ENCODE measurements around the gene TM4SF18. TPM values are rescaled to one million over a fixed set of nuclear protein-coding genes. Genes with fewer than 3 reads are reported as not detected.

Gene TM4SF18
- total and polyA plus RNA-seq, 9 donors, result 10.0 to 18.7 (median 13.5) TPM

GRCh38 chr3:149330609-149331331 lies 2.7 kb downstream of the TM4SF18 start:
- Histone ChIP-seq H3K27ac (ENCODE audit: low read length) (no peak overlapping the region), H3K9me3 (replicated peaks; ENCODE audit: control insufficient read depth, low read depth, low read length) (no peaks in the 10 kb centered on the region), H3K36me3 (ENCODE audit: control insufficient read depth, insufficient read depth, low read length) (no peaks in the 10 kb centered on the region), H3K27me3 (ENCODE audit: control insufficient read depth, insufficient read depth, low read length) (no peaks in the 10 kb centered on the region), H3K4me1 (ENCODE audit: control insufficient read depth, insufficient read depth, low read length) (no peaks in the 10 kb centered on the region), H3K4me3 (ENCODE audit: low read length) (no peak overlapping the region)
- WGBS (ENCODE audit: insufficient coverage), result no CpG with 5 or more reads among the region's 2 CpGs
- no peak for DNase-seq

- no peaks in the 10 kb centered on the region for H3K36me3 ChIP-seq (ENCODE audit: control insufficient read depth, insufficient read depth, low read length)
- H3K4me1 ChIP-seq (ENCODE audit: control insufficient read depth, insufficient read depth, low read length), result no peaks in the 10 kb centered on the region
- no peak overlapping the region for H3K27ac ChIP-seq (ENCODE audit: low read length)
- DNase-seq, result no peak
- no peak overlapping the region for H3K4me3 ChIP-seq (ENCODE audit: low read length)
- H3K27me3 ChIP-seq (ENCODE audit: control insufficient read depth, insufficient read depth, low read length), result no peaks in the 10 kb centered on the region
- no peaks in the 10 kb centered on the region for H3K9me3 ChIP-seq (replicated peaks; ENCODE audit: control insufficient read depth, low read depth, low read length)
- 83% methylated on average over 2 of the region's 2 CpGs for WGBS (ENCODE audit: insufficient coverage)
Measured at GRCh38 chr3:149327156-149327555, 6.3 kb downstream of the TM4SF18 start.

DNA sequence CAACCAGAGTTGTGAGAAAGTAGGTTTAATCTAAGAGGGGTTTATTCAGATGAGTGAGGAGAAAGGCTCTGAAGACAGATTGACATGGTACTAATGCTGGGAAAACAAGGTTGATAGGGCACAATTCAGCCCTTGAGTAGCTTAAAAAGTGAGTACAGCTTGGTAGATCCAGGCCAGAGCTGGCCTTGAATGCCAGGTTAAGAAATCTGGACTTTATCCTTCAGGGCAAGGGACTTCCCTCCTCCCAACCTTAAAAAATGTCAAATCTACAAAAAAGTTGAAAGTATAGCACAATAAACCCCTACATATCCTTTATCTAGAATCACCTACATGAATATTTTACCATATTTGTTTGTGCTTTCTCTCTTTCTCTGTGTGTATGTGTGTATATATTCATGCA lies 7.9 kb downstream of the TM4SF18 start:
- no peaks in the 10 kb centered on the region for H3K27me3 ChIP-seq (ENCODE audit: control insufficient read depth, insufficient read depth, low read length)
- no peak for DNase-seq
- no peak overlapping the region for H3K27ac ChIP-seq (ENCODE audit: low read length)
- no peaks in the 10 kb centered on the region for H3K36me3 ChIP-seq (ENCODE audit: control insufficient read depth, insufficient read depth, low read length)
- no peak overlapping the region for H3K4me3 ChIP-seq (ENCODE audit: low read length)
- no peaks in the 10 kb centered on the region for H3K4me1 ChIP-seq (ENCODE audit: control insufficient read depth, insufficient read depth, low read length)
- no peaks in the 10 kb centered on the region for H3K9me3 ChIP-seq (replicated peaks; ENCODE audit: control insufficient read depth, low read depth, low read length)

- Histone ChIP-seq H3K36me3 (ENCODE audit: control insufficient read depth, insufficient read depth, low read length) (no peaks in the 10 kb centered on the region), H3K27me3 (ENCODE audit: control insufficient read depth, insufficient read depth, low read length) (no peaks in the 10 kb centered on the region), H3K9me3 (replicated peaks; ENCODE audit: control insufficient read depth, low read depth, low read length) (no peaks in the 10 kb centered on the region), H3K4me1 (ENCODE audit: control insufficient read depth, insufficient read depth, low read length) (no peaks in the 10 kb centered on the region), H3K27ac (ENCODE audit: low read length) (no peak overlapping the region), H3K4me3 (ENCODE audit: low read length) (no peak overlapping the region)
- DNase-seq, result no peak
Measured at GRCh38 chr3:149324332-149324731, 9.1 kb downstream of the TM4SF18 start.

DNA sequence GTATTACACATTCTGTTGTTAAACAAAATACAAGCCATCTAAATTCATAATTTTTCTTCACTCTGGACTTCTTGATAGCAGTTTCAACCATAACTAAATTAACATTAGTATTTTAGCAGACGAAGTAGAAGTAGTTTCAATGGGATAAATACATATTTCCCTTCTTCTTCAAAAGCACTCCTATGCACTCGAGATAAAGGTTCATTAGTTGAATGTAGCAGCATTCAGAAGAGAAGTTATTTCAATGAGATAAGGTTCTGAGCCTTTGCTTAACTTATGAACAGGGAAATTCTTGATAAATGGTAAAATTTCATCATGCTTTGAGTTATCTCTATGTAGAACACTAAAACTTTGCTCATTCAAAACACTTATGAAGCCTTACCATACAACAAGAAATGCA lies 11.8 kb downstream of the TM4SF18 start:
- no peaks in the 10 kb centered on the region for H3K27me3 ChIP-seq (ENCODE audit: control insufficient read depth, insufficient read depth, low read length)
- no peaks in the 10 kb centered on the region for H3K9me3 ChIP-seq (replicated peaks; ENCODE audit: control insufficient read depth, low read depth, low read length)
- WGBS (ENCODE audit: insufficient coverage), result no CpG with 5 or more reads among the region's 2 CpGs
- no peaks in the 10 kb centered on the region for H3K36me3 ChIP-seq (ENCODE audit: control insufficient read depth, insufficient read depth, low read length)
- H3K4me1 ChIP-seq (ENCODE audit: control insufficient read depth, insufficient read depth, low read length), result no peaks in the 10 kb centered on the region
- H3K4me3 ChIP-seq (ENCODE audit: low read length), result no peak overlapping the region
- no peak for DNase-seq
- no peak overlapping the region for H3K27ac ChIP-seq (ENCODE audit: low read length)

DNA sequence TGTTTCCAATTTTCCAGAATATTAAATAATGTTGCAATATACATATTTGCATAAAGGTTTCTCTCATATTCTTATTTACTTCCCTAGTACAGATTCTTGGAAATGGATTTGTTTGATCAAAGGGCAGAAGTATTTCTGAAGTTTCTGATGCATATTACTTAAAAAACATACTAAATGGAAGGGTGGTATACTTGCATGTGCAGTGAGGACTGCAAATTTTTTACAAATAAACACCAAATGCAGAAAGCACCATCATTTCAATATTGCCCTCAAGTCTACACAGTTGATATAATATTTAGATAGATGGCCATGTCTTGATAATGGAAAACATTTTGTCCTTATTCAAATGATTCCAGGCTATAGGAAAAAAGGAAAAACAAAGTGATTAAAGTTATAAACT lies 12.3 kb downstream of the TM4SF18 start:
- Histone ChIP-seq H3K27ac (ENCODE audit: low read length) (no peak overlapping the region), H3K4me3 (ENCODE audit: low read length) (no peak overlapping the region), H3K36me3 (ENCODE audit: control insufficient read depth, insufficient read depth, low read length) (no peaks in the 10 kb centered on the region), H3K9me3 (replicated peaks; ENCODE audit: control insufficient read depth, low read depth, low read length) (no peaks in the 10 kb centered on the region), H3K4me1 (ENCODE audit: control insufficient read depth, insufficient read depth, low read length) (no peaks in the 10 kb centered on the region), H3K27me3 (ENCODE audit: control insufficient read depth, insufficient read depth, low read length) (no peaks in the 10 kb centered on the region)
- DNase-seq, result no peak

GRCh38 chr3:149319750-149320149 lies 13.7 kb downstream of the TM4SF18 start:
- no peaks in the 10 kb centered on the region for H3K4me1 ChIP-seq (ENCODE audit: control insufficient read depth, insufficient read depth, low read length)
- no peaks in the 10 kb centered on the region for H3K36me3 ChIP-seq (ENCODE audit: control insufficient read depth, insufficient read depth, low read length)
- H3K4me3 ChIP-seq (ENCODE audit: low read length), result no peak overlapping the region
- no peaks in the 10 kb centered on the region for H3K27me3 ChIP-seq (ENCODE audit: control insufficient read depth, insufficient read depth, low read length)
- DNase-seq, result no peak
- 90% methylated on average over 3 of the region's 3 CpGs for WGBS (ENCODE audit: insufficient coverage)
- H3K27ac ChIP-seq (ENCODE audit: low read length), result no peak overlapping the region
- no peaks in the 10 kb centered on the region for H3K9me3 ChIP-seq (replicated peaks; ENCODE audit: control insufficient read depth, low read depth, low read length)

DNA sequence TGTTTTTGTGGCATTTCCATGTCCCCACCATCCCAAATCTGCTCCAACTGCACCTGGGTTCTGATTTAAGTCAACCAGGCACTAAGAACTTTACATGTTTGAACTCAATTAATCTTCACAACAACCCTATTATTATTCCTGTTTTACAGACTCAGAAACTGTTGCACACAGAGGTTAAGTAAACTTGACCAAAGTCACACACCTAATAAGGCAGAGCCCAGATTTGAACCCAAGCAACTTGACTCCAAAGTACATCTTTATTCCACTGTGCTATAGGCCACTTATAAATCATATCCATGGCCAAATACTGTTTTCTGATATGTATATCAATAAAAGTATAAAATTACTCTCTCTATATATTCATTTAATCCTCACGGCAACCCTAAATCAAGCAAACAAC lies 16.4 kb downstream of the TM4SF18 start:
- no CpG with 5 or more reads among the region's 1 CpG for WGBS (ENCODE audit: insufficient coverage)
- H3K4me3 ChIP-seq (ENCODE audit: low read length), result no peak overlapping the region
- DNase-seq, result no peak

GRCh38 chr3:149316437-149316836 lies 17.0 kb downstream of the TM4SF18 start:
- no CpG with 5 or more reads among the region's 2 CpGs for WGBS (ENCODE audit: insufficient coverage)
- H3K27me3 ChIP-seq (ENCODE audit: control insufficient read depth, insufficient read depth, low read length), result no peaks in the 10 kb centered on the region

More for the DNA sequence above, 16.4 kb downstream of the TM4SF18 start:
- H3K36me3 ChIP-seq (ENCODE audit: control insufficient read depth, insufficient read depth, low read length), result no peaks in the 10 kb centered on the region
- no peaks in the 10 kb centered on the region for H3K9me3 ChIP-seq (replicated peaks; ENCODE audit: control insufficient read depth, low read depth, low read length)
- no peak overlapping the region for H3K27ac ChIP-seq (ENCODE audit: low read length)
- no peaks in the 10 kb centered on the region for H3K27me3 ChIP-seq (ENCODE audit: control insufficient read depth, insufficient read depth, low read length)
- no peaks in the 10 kb centered on the region for H3K4me1 ChIP-seq (ENCODE audit: control insufficient read depth, insufficient read depth, low read length)

GRCh38 chr3:149315694-149316093 lies 17.7 kb downstream of the TM4SF18 start:
- H3K9me3 ChIP-seq (replicated peaks; ENCODE audit: control insufficient read depth, low read depth, low read length), result no peaks in the 10 kb centered on the region
- no peaks in the 10 kb centered on the region for H3K27me3 ChIP-seq (ENCODE audit: control insufficient read depth, insufficient read depth, low read length)
- H3K36me3 ChIP-seq (ENCODE audit: control insufficient read depth, insufficient read depth, low read length), result no peaks in the 10 kb centered on the region
- H3K27ac ChIP-seq (ENCODE audit: low read length), result no peak overlapping the region
- H3K4me3 ChIP-seq (ENCODE audit: low read length), result no peak overlapping the region
- H3K4me1 ChIP-seq (ENCODE audit: control insufficient read depth, insufficient read depth, low read length), result no peaks in the 10 kb centered on the region
- no peak for DNase-seq
- WGBS (ENCODE audit: insufficient coverage), result no CpG with 5 or more reads among the region's 3 CpGs

More at GRCh38 chr3:149316437-149316836, 17.0 kb downstream of the TM4SF18 start:
- no peak overlapping the region for H3K4me3 ChIP-seq (ENCODE audit: low read length)
- no peaks in the 10 kb centered on the region for H3K36me3 ChIP-seq (ENCODE audit: control insufficient read depth, insufficient read depth, low read length)
- no peak for DNase-seq
- H3K27ac ChIP-seq (ENCODE audit: low read length), result no peak overlapping the region
- no peaks in the 10 kb centered on the region for H3K9me3 ChIP-seq (replicated peaks; ENCODE audit: control insufficient read depth, low read depth, low read length)
- no peaks in the 10 kb centered on the region for H3K4me1 ChIP-seq (ENCODE audit: control insufficient read depth, insufficient read depth, low read length)
